ENCODE measurements around the gene MPST.
"Not testable (repeated sequence)": the region's sequence is repeated elsewhere in the genome, so short reads cannot be mapped to it uniquely, and the experiment has no call there.

The MPST gene

DNA sequence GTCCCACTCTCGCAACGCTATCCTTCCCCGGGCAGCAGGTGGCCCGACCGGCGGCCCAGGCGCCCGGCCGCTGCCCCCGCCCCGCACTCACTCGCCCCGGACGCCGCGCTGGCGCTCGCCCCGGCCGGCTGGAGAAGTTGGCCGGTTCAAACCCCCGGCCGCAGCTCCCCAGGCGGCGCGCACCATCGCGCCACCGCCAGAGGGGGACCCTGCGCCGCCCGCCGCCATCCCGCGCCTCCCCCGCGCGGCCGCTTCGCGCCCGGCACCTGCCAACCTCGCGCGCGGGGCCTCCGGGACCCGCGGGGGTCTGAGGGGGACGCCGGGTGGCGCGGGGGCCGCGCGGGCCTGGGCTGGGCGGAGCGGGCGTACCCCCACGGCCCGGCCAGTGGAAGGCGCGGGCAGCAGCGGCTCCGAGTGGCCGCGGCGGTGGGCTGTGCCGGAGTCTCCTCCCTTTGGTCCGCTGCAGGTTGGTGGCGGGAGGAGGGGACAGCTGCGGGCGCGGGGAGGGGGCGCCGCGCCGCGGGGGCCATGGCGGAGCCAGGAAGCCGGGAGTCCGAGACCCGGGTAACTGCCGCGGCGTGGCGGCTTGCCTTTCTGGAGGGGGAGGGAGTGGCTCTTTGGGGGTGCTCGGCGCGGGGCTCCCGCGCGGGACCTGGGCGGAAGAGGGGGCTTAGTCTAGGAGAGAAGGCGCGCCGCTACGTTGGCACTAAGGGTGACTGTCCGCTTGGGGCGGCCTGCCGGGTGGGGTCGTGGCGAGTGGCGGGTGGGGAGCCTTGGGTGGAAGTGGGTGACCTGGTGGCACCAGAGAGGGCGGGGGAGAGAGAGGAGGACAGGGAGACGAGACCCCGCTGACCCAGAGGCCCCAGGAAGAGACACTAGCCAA, at the start of gene MPST, which contains the start of gene TST:
MPST (plus strand) TSS at position 434 of the 883 bp plus-strand sequence; CDS start at position 529, 95 bp downstream.
TST (minus strand) TSS at position 139 of the 883 bp plus-strand sequence. CDS start 715 bp downstream, outside the sequence.
- peak; percentile 12 for DNase-seq

DNA sequence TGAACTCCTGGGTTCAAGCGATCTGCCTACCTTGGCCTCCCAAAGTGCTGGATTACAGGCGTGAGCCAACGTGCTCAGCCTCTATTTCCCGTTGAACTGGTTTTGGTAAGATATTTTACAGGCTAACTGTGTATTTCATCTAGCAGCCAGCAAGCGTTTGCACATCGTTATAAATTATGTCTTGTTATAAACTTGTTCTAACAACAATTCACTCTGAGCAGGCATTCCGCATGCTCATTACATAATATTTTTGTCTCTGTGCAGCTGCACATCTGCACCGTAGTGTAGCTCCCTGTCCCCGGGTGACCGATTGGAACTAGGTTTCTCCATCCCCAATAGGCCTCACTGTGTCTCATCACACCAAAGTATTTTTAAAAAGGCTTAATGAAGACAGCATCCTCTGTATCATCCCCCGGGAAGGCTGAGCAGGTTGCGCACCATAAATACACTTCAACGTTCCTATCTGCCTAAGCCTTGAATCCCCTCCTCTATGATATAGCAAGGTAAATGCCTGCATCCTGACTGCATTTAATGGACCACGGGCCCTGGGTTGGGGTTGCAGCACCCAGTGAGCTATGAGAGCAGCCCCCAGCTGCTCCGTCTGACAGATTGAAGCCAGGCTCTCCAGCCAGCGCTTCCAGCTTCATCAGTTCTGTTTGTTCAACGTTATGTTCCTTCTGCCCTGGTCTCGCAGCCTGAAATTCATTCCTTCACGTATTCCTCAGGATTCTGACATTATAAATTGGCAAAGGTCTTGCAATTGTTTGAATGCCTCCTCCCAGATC, 48.0 kb upstream of the MPST start:
- DNase-seq = no peak

DNA sequence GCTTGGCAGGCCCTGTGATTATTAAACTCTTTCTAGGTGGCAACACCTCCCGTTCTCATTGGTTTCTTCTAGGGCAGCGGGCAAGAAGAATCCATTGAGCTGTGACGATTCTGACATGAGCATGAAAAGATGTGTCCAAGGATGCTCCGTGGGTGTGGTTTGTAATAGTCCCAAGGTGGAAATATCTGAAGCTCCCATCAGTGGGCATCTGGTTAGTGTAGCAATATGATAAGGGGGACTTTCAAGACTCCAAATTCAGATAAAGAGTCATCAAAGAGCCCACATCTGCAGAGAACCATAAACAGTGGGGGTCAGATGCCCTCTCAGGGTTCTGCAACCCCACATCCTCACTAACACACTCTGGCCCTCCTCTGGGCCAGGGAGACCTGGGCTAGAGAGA, 42.9 kb upstream of the MPST start:
- no peak for DNase-seq

DNA sequence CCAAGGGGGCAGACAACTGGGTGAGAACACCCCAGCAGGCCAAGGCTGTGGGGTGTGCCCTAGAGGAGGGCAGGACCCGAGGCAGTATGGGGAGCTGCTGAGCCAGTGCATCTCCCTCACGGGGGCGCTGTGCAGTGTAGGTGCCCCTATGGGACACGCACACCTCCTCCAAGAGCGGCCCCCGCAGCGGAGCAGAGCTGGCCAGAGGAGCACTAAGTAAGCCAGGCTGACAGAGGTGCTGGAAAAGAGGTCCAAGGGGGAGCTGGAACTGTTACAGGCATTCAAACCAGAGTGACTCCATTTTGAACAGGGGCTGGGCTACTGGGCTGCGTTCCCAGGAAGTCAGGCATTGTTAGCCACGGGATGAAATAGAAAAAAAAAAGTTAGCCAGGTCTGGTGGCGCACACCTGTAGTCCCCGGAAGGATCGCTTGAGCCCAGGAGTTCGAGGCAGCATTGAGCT, 42.1 kb upstream of the MPST start:
- no peak for DNase-seq

GRCh38 chr22:36977947-36978660, 41.4 kb upstream of the MPST start:
- peak; percentile 54 for DNase-seq

DNA sequence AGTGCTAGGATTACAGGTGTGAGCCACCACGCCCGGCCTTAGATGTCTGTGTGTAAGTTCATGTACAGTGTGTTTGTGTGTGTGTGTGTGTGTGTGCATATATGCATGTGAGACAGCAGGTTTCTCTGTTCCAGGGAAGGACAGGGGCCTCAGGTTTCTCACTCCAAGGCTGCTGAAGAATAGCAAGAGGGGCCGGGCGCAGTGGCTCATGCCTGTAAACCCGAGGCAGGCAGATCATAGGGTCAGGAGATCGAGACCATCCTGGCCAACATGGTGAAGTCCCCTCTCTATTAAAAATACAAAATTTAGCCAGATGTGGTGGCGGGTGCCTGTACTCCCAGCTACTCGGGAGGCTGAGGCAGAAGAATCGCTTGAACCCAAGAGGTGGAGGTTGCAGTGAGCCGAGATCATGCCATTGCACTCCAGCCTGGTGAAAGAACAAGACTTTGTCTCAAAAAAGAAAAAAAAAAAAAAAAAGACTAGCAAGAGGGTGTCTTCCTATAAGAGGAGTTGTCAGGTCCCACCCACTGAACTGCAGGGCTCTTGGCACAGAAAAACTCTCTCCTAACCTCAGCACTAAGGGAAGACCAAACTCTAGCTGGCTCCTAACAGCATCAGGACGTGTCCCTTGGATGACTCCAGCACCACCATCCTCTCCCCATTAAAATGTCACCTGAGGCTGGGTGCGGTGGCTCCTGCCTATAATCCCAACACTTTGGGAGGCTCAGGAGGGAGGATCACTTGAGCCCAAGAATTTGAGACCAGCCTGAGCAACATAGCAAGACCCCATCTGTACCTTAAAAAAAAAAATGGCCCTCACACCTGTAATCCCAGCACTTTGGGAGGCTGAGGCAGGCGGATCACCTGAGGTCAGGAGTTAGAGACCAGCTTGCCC, 40.3 kb upstream of the MPST start:
- DNase-seq = no peak

- DNase-seq = no peak
Observed at GRCh38 chr22:36981247-36981775, 38.2 kb upstream of the MPST start.

GRCh38 chr22:36982136-36982535, 37.4 kb upstream of the MPST start:
- DNase-seq = no peak

- DNase-seq = no peak
Observed at GRCh38 chr22:36985211-36985889, 34.2 kb upstream of the MPST start.

- DNase-seq = no peak
Observed at GRCh38 chr22:36986242-36986821, 33.2 kb upstream of the MPST start.

- no peak for DNase-seq
Observed at GRCh38 chr22:36988075-36988832, 31.3 kb upstream of the MPST start.

DNA sequence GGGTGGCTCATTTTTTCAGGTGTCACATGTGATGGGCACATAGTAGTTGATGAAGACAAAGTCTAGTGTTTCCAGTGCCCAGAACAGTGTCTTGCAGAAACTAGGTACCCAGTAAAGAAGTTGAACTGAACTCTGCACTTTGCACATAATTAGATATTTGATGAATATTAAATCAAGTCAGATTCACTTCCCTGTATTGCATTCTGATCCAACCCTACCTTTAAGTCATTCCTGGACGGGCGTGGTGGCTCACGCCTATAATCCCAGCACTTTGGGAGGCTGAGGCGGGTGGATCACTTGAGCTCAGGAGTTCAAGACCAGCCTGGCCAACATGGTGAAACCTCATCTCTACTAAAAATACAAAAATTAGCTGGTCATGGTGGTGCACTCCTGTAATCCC, 30.5 kb upstream of the MPST start:
- not testable (repeated sequence) for DNase-seq

DNA sequence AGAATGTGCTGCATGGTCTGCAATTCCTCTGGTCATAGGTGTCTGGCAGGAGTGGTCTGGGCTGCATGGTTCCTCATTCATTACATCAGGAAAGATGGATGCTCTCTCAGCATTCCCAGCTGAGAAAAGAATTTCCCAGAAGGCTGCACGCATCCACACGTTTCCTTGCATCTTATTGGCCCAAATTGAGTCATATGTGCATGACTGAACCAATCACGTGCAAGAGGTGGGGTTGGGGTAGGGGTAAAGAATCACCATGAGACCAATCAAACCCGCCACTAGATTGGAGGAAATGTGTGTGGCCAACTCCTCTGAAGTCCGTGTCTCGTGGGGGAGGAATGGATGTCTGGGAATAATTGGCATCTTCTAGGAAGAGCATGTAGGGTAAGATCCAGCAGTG, 29.1 kb upstream of the MPST start:
- DNase-seq = no peak

GRCh38 chr22:36991206-36991605, 28.3 kb upstream of the MPST start:
- DNase-seq = no peak

- DNase-seq = no peak
Observed at GRCh38 chr22:36997746-36998145, 21.8 kb upstream of the MPST start.

DNA sequence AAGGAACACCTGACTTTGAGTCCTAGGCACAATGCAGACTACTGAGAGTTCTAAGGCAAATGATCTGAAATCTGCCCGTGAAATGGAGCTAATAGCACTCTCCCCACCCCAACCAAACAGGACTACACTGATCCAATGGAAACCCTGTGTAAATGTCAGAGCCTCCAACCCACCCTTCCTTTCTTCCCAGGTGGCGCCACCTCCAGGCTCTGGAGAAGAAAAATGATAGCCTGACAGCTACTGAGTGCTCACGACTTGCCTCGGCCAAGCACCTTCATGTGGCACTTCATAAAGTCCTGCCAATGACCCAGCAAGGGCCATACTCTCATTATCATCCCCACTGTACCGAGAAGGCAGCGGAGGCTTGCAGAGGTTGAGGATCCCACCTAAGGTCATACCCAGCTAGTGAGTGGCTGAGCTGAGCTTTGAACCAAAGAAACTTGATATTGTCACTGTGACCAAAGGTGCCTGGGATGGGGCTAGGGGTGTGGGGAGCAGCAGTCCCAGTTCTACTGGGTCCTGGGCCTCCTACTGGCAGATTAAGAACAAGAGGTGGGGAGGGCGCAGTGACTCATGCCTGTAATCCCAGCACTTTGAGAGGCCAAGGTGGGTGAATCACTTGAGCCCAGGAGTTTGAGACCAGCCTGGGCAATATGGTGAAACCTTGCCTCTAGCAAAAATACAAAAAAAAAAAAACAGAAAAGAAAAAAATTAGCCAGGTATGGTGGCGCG, 20.8 kb upstream of the MPST start:
- DNase-seq = no peak

- DNase-seq = no peak
Observed at GRCh38 chr22:36999463-36999862, 20.1 kb upstream of the MPST start.

DNA sequence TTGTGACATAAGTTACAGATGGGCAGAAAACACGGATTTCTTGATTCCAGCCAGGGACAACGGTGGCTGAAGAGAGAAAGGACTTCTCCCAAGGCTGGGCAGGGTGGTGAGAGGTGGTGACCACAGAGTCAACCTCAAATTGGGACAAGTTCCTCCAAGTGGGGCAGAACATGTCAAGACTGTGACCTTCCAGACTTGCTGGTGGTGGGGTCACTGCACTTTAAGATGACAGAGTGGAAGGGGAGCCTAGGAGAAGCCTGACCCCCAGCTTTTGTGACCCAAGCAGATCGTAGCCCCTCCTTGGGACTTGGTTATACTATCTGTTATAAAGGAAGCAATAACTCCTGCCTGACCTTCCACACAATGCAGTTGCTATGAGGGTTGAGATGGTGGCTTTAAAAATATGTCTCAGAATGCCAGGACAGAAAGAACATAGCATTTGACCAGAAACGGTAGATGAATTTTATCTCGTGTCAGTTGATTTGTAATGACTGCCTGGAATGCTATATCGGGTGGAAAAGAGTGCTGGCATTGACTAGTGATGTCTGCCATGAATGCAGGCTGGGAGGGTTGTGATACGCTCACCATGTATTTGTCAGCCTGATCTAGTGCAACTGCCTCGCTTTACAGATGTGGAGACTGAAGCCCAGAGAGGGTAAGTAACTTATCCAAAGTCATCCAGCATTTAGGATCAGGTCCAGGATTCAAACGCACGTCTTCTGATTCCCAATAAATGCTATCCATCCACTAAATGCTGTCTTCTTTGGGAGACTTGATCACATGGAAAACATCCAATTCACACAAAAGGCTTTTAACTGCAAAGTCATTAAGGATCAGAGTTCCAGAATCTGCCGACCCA, 18.6 kb upstream of the MPST start:
- no peak for DNase-seq

Data from NCI-H446 treated with DMSO at 0.1 percent for 48 hours (cell line).